Frontal cortex (tissue), 1 donor: Measurements from ENCODE around the gene TMA7B. TPM values are rescaled to one million over a fixed set of nuclear protein-coding genes. Genes with fewer than 3 reads are reported as not detected.

Experiments used
- total RNA-seq: library from RNA; depleted of rRNA; stranded (reverse); fragments of >200 nt; gene quantifications from one replicate; pipeline ENCODE4 v1.2.3, GENCODE V29; 2014

TMA7B gene
- total RNA-seq, 1 donor from 2014 or later, result not detected

Other genes with a start within 250 kb of the TMA7B start
- under 0.01 TPM for gene ENTHD1, start 66.6 kb upstream of the TMA7B start, total RNA-seq
- gene GRAP2, start 59.3 kb upstream of the TMA7B start, total RNA-seq, result 5.3 TPM
- gene FAM83F, start 34.6 kb downstream of the TMA7B start, total RNA-seq, result 0.41 TPM
- 29.3 TPM for gene TNRC6B, start 217.5 kb downstream of the TMA7B start, total RNA-seq